H1 (cell line): Measurements from ENCODE around the gene PPP2R3C. TPM values are rescaled to one million over a fixed set of nuclear protein-coding genes. Genes with fewer than 3 reads are reported as not detected.

Source experiments
- CTCF ChIA-PET: fragments of 300-600 bp; sonication (Branson Sonifier 250); formaldehyde crosslinking; loops from one replicate; lab custom pipeline; 2021; ENCODE audit not compliant: partially characterized antibody; lab: Charles Lee
- POLR2A ChIA-PET: fragments of 300-600 bp; sonication (Branson Sonifier 250); formaldehyde crosslinking; loops from one replicate; lab custom pipeline; 2021; ENCODE audit warnings: inconsistent platforms; ENCODE audit not compliant: partially characterized antibody; lab: Charles Lee
- DNase-seq, 2 experiments: peaks; one replicate each; pipeline versions ENCODE4 v3.0.0 to v3.0.0-alpha.2; 2010 to 2022; ENCODE audit warnings: low spot score in 2 of 2, low read depth in 1 of 2, mixed read lengths in 1 of 2
- FAIRE-seq: peaks from 2 replicates; lab custom pipeline; 2011; peaks lifted over from hg19 to GRCh38; lab: Jason Lieb, UNC
- H2AFZ ChIP-seq: 2 replicates; pipeline ENCODE4 v1.8.1; 2012; ENCODE audit warnings: low read length, inconsistent platforms
- H2AK5ac ChIP-seq: 2 replicates; pipeline ENCODE4 v1.6.1; 2013; ENCODE audit warnings: low read depth, low read length
- H2BK120ac ChIP-seq: replicated peaks from 2 replicates; pipeline ENCODE3; 2013; ENCODE audit warnings: low read depth, low read length, inconsistent platforms
- H2BK12ac ChIP-seq: 2 replicates; pipeline ENCODE4 v1.6.1; 2013; ENCODE audit warnings: low read depth, low read length
- H2BK15ac ChIP-seq: 2 replicates; pipeline ENCODE4 v1.6.1; 2013; ENCODE audit warnings: low read length
- H2BK20ac ChIP-seq: 2 replicates; pipeline ENCODE4 v1.6.1; 2013; ENCODE audit warnings: low read length
- H2BK5ac ChIP-seq: 2 replicates; pipeline ENCODE4 v1.6.1; 2013; ENCODE audit warnings: low read depth, low read length
- H3K14ac ChIP-seq: 2 replicates; pipeline ENCODE4 v1.6.1; 2013; ENCODE audit warnings: inconsistent platforms; ENCODE audit not compliant: insufficient read length
- H3K18ac ChIP-seq: 2 replicates; pipeline ENCODE4 v1.6.1; 2013; ENCODE audit warnings: low read length; ENCODE audit errors: extremely low read depth
- H3K23ac ChIP-seq: 2 replicates; pipeline ENCODE4 v1.6.1; 2013; ENCODE audit warnings: inconsistent platforms; ENCODE audit not compliant: insufficient read length
- H3K23me2 ChIP-seq: 2 replicates; pipeline ENCODE4 v1.6.1; 2013; ENCODE audit warnings: low read depth, low read length
- H3K27ac ChIP-seq: 2 replicates; pipeline ENCODE4 v1.6.1; 2011; ENCODE audit warnings: low read depth, low read length, inconsistent platforms
- H3K27me3 ChIP-seq, 4 experiments: replicated peaks in 1 of 4; 1 replicate in 1 of 4; 2 replicates in 3 of 4; pipeline versions ENCODE4 v1.6.1 to v1.8.1; 2011 to 2013; ENCODE audit warnings: low read length in 3 of 4, mild to moderate bottlenecking in 3 of 4, inconsistent platforms in 2 of 4, mixed read lengths in 2 of 4, moderate library complexity in 1 of 4; ENCODE audit not compliant: control insufficient read depth in 3 of 4, insufficient read depth in 3 of 4; ENCODE audit errors: extremely low read depth in 1 of 4
- H3K36me3 ChIP-seq, 4 experiments: 2 replicates each; pipeline versions ENCODE4 v1.6.1 to v1.8.1; 2011 to 2013; ENCODE audit warnings: mild to moderate bottlenecking in 4 of 4, low read length in 3 of 4, moderate library complexity in 2 of 4, control low read depth in 1 of 4, inconsistent platforms in 1 of 4; ENCODE audit not compliant: insufficient read depth in 4 of 4, control insufficient read depth in 2 of 4
- H3K4ac ChIP-seq: replicated peaks from 2 replicates; pipeline ENCODE3; 2013; ENCODE audit warnings: low read length, low read depth, mixed read lengths, inconsistent platforms; ENCODE audit not compliant: insufficient read length
- H3K4me1 ChIP-seq, 4 experiments: replicated peaks in 1 of 4; 1 replicate in 1 of 4; 2 replicates in 3 of 4; pipeline versions ENCODE4 v1.6.1 to v1.8.1; 2011 to 2013; ENCODE audit warnings: low read length in 3 of 4, inconsistent platforms in 2 of 4, mixed read lengths in 1 of 4; ENCODE audit not compliant: insufficient read depth in 4 of 4, control insufficient read depth in 3 of 4
- H3K4me2 ChIP-seq, 2 experiments: 2 replicates each; pipeline versions ENCODE4 v1.6.1 to v1.8.1; 2011 to 2013; ENCODE audit warnings: low read depth in 2 of 2, low read length in 2 of 2, control low read depth in 1 of 2, inconsistent platforms in 1 of 2, mild to moderate bottlenecking in 1 of 2; ENCODE audit not compliant: insufficient read depth in 1 of 2
- H3K4me3 ChIP-seq, 4 experiments: fragments of 200-600, 300-600 bp in 1 of 4; sonication (generic), shearing (Covaris generic), sonication (Bioruptor Twin) in 1 of 4; 2 replicates each; pipeline versions ENCODE4 v1.5.1 to v1.8.1; 2011 to 2016; ENCODE audit warnings: low read length in 4 of 4, low read depth in 3 of 4, control low read depth in 2 of 4, inconsistent platforms in 2 of 4, mild to moderate bottlenecking in 2 of 4, mixed read lengths in 1 of 4, moderate library complexity in 1 of 4; ENCODE audit not compliant: insufficient read depth in 2 of 4; ENCODE audit errors: extremely low read depth in 1 of 4
- H3K56ac ChIP-seq: replicated peaks from 2 replicates; pipeline ENCODE3; 2013; ENCODE audit warnings: low read depth, mild to moderate bottlenecking, mixed read lengths, low read length, inconsistent platforms; ENCODE audit not compliant: insufficient read length
- H3K79me1 ChIP-seq: 2 replicates; pipeline ENCODE4 v1.6.1; 2013; ENCODE audit warnings: low read depth, low read length, control low read depth
- H3K79me2 ChIP-seq, 2 experiments: 2 replicates each; pipeline versions ENCODE4 v1.6.1 to v1.8.1; 2012 to 2013; ENCODE audit warnings: low read length in 2 of 2, mild to moderate bottlenecking in 2 of 2, inconsistent platforms in 1 of 2; ENCODE audit not compliant: insufficient read depth in 2 of 2, control insufficient read depth in 1 of 2
- H3K9ac ChIP-seq, 4 experiments: replicated peaks in 1 of 4; 1 replicate in 1 of 4; 2 replicates in 3 of 4; pipeline versions ENCODE4 v1.6.1 to v1.8.1; 2011 to 2013; ENCODE audit warnings: low read depth in 3 of 4, low read length in 3 of 4, control low read depth in 2 of 4, mild to moderate bottlenecking in 2 of 4, moderate library complexity in 2 of 4, inconsistent platforms in 1 of 4; ENCODE audit errors: extremely low read depth in 1 of 4
- H3K9me3 ChIP-seq, 2 experiments: 2 replicates each; pipeline versions ENCODE4 v1.6.1 to v1.8.1; 2012 to 2013; ENCODE audit warnings: mild to moderate bottlenecking in 2 of 2, moderate library complexity in 2 of 2, control low read depth in 1 of 2, inconsistent platforms in 1 of 2, low read depth in 1 of 2, low read length in 1 of 2, mixed read lengths in 1 of 2; ENCODE audit not compliant: insufficient read depth in 2 of 2
- H4K20me1 ChIP-seq, 2 experiments: replicated peaks in 1 of 2; 2 replicates each; pipeline versions ENCODE3 to v1.8.1; 2011 to 2013; ENCODE audit warnings: inconsistent platforms in 2 of 2, low read length in 2 of 2, mild to moderate bottlenecking in 1 of 2; ENCODE audit not compliant: insufficient read depth in 2 of 2, control insufficient read depth in 1 of 2
- H4K5ac ChIP-seq: 2 replicates; pipeline ENCODE4 v1.6.1; 2013; ENCODE audit warnings: low read length, low read depth, mixed read lengths, inconsistent platforms; ENCODE audit not compliant: insufficient read length
- H4K8ac ChIP-seq: 2 replicates; pipeline ENCODE4 v1.8.0; 2013; ENCODE audit warnings: mild to moderate bottlenecking, moderate library complexity, low read length, inconsistent platforms; ENCODE audit not compliant: insufficient read depth; ENCODE audit errors: extremely low read depth
- H4K91ac ChIP-seq: replicated peaks from 2 replicates; pipeline ENCODE3; 2013; ENCODE audit warnings: low read length, mixed read lengths, inconsistent platforms; ENCODE audit not compliant: insufficient read length
- CHD2 ChIP-seq: IDR thresholded peaks from 2 replicates; pipeline ENCODE4 v1.6.1; 2012; ENCODE audit warnings: low read length, improper control_type of control experiment
- CTBP2 ChIP-seq: IDR thresholded peaks from 2 replicates; pipeline ENCODE4 v1.7.0; 2011; ENCODE audit warnings: borderline replicate concordance, mild to moderate bottlenecking, moderate library complexity, mixed read lengths, low read length; ENCODE audit not compliant: insufficient read depth, insufficient read length
- E2F6 ChIP-seq: IDR thresholded peaks from 2 replicates; pipeline ENCODE4 v1.6.1; 2012; ENCODE audit warnings: inconsistent platforms
- HDAC2 ChIP-seq, 2 experiments: fragments of 300-600 bp in 1 of 2; sonication (generic) in 1 of 2; IDR thresholded peaks; 2 replicates each; pipeline ENCODE4 v1.6.1; 2011 to 2012; ENCODE audit warnings: low read depth in 2 of 2, low read length in 2 of 2, mild to moderate bottlenecking in 2 of 2, moderate library complexity in 2 of 2, borderline replicate concordance in 1 of 2, inconsistent platforms in 1 of 2
- MAX ChIP-seq: IDR thresholded peaks from 2 replicates; pipeline ENCODE4 v1.6.1; 2012; ENCODE audit warnings: inconsistent platforms
- NANOG ChIP-seq: IDR thresholded peaks from 2 replicates; pipeline ENCODE4 v1.6.1; 2011; ENCODE audit warnings: low read length, low read depth, mild to moderate bottlenecking, inconsistent platforms; ENCODE audit not compliant: insufficient read depth, poor library complexity, severe bottlenecking
- NRF1 ChIP-seq: IDR thresholded peaks from 2 replicates; pipeline ENCODE4 v1.6.1; 2011; ENCODE audit warnings: mild to moderate bottlenecking, low read depth, low read length, improper control_type of control experiment
- SIX5 ChIP-seq: IDR thresholded peaks from 2 replicates; pipeline ENCODE4 v1.6.1; 2011; ENCODE audit warnings: mild to moderate bottlenecking, low read depth, low read length
- SP2 ChIP-seq: IDR thresholded peaks from 2 replicates; pipeline ENCODE4 v1.6.1; 2012; ENCODE audit warnings: mild to moderate bottlenecking, low read length, inconsistent platforms
- SUZ12 ChIP-seq: fragments of 200-600 bp; sonication (generic); IDR thresholded peaks from 2 replicates; pipeline ENCODE4 v1.6.1; 2012; ENCODE audit warnings: mild to moderate bottlenecking, inconsistent platforms, low read length, moderate library complexity, mixed read lengths
- TCF12 ChIP-seq: IDR thresholded peaks from 2 replicates; pipeline ENCODE4 v1.6.1; 2011; ENCODE audit warnings: low read depth, mild to moderate bottlenecking, low read length
- ZNF274 ChIP-seq: IDR thresholded peaks from 2 replicates; pipeline ENCODE4 v1.7.0; 2012; ENCODE audit warnings: low read length, borderline replicate concordance; ENCODE audit errors: extremely low read depth
- WGBS, 2 experiments: shearing (Covaris generic) in 1 of 2; methylation state at CpG; one replicate each; pipeline versions ENCODE4 v1.1.6 to v1.1.7; 2013 to 2015; ENCODE audit warnings: low lambda C conversion rate in 2 of 2, mixed read lengths in 2 of 2, inconsistent platforms in 1 of 2, low coverage in 1 of 2, missing lambda C conversion rate in 1 of 2; ENCODE audit not compliant: insufficient replicate concordance in 2 of 2, insufficient coverage in 1 of 2, insufficient read length in 1 of 2; ENCODE audit errors: extremely low coverage in 1 of 2, missing lambda C conversion rate in 1 of 2; 5-methylcytosine and 5-hydroxymethylcytosine counted together
- polyA plus RNA-seq, 7 experiments: library from polyadenylated mRNA; depleted of rRNA in 3 of 7; stranded (reverse) in 5 of 7; unstranded in 2 of 7; fragments of >200 nt in 5 of 7; fragments of 200-250 nt in 2 of 7; gene quantifications; 1 replicate in 5 of 7; 2 replicates in 1 of 7; 4 replicates in 1 of 7; pipeline versions ENCODE4 v1.2.1 to v1.2.3, GENCODE V29; 2011 to 2013; ENCODE audit warnings: missing spikeins in 2 of 7, mixed read lengths in 2 of 7
- total RNA-seq: library from RNA; stranded (reverse); fragmentation: NEBNext Ultra II Directional; extraction: Animal tissue kit (Norgen Biotek cat#: 25700); gene quantifications from 2 replicates; pipeline ENCODE4 v1.2.1, GENCODE V29; 2021

The PPP2R3C gene
- total and polyA plus RNA-seq, 2 of the 8 experiments (the other 6 are each of a cell fraction or from before 2014, with no cell fraction given), result 7.1 to 26.7 TPM

GRCh38 chr14:35068238-35069012 is 53.4 kb downstream of the PPP2R3C start:
- Histone ChIP-seq H2BK15ac (no peak overlapping the region), H2BK20ac (no peak overlapping the region), H4K91ac (no peak overlapping the region), H3K79me1 (no peaks in the 10 kb centered on the region), H2BK5ac (no peak overlapping the region), H3K4me3 (no peak overlapping the region), H3K14ac (no peak overlapping the region), H3K9ac (no peak overlapping the region), H2AFZ (no peak overlapping the region), H4K8ac (no peak overlapping the region), H2AK5ac (no peak overlapping the region), H3K36me3 (peaks cover 0 to 7% (median 2%) of the 10 kb centered on the region in 4 experiments; a peak in 1 of 8 replicates), H3K23ac (no peak overlapping the region), H3K79me2 (no peaks in the 10 kb centered on the region), H3K4me1 (no peaks in the 10 kb centered on the region), H3K4me2 (no peak overlapping the region), H3K9me3 (no peaks in the 10 kb centered on the region), H4K20me1 (no peaks in the 10 kb centered on the region), H3K23me2 (no peaks in the 10 kb centered on the region), H3K27me3 (no peaks in the 10 kb centered on the region), H3K4ac (no peak overlapping the region), H2BK120ac (no peak overlapping the region), H4K5ac (no peak overlapping the region), H3K18ac (no peak overlapping the region), H2BK12ac (no peak overlapping the region), H3K27ac (no peak overlapping the region), H3K56ac (no peak overlapping the region)
- 84% methylated on average over 4 of the region's 4 CpGs; no CpG with 5 or more reads in 1 of the 2 experiments for WGBS, 2 experiments
- CTCF ChIA-PET, result no interaction called here
- POLR2A ChIA-PET, result interaction anchor here (0.9 kb wide), 1 partner anchor 83 kb away, joined by 3 read pairs; no protein-coding TSS in a partner anchor
- DNase-seq (no peak), FAIRE-seq (no peak)
- TF ChIP-seq SUZ12, result no peak
- no peak for TF ChIP-seq HDAC2 (IDR thresholded peaks at IDR 0.05; ENCODE audit: borderline replicate concordance in 1 of 2, low read depth in 2 of 2, low read length in 2 of 2)
- TF ChIP-seq MAX, result no peak
- no peak for TF ChIP-seq NRF1
- TF ChIP-seq CHD2, result no peak
- no peak for TF ChIP-seq ZNF274
- TF ChIP-seq E2F6, result no peak
- no peak for TF ChIP-seq TCF12
- no peak for TF ChIP-seq SIX5
- TF ChIP-seq SP2, result no peak
- no peak for TF ChIP-seq CTBP2
- TF ChIP-seq NANOG, result no peak
